Measurements from ENCODE around the gene TIMM13.
"Not testable (repeated sequence)": the region's sequence is repeated elsewhere in the genome, so short reads cannot be mapped to it uniquely, and the experiment has no call there.

TIMM13 gene

DNA sequence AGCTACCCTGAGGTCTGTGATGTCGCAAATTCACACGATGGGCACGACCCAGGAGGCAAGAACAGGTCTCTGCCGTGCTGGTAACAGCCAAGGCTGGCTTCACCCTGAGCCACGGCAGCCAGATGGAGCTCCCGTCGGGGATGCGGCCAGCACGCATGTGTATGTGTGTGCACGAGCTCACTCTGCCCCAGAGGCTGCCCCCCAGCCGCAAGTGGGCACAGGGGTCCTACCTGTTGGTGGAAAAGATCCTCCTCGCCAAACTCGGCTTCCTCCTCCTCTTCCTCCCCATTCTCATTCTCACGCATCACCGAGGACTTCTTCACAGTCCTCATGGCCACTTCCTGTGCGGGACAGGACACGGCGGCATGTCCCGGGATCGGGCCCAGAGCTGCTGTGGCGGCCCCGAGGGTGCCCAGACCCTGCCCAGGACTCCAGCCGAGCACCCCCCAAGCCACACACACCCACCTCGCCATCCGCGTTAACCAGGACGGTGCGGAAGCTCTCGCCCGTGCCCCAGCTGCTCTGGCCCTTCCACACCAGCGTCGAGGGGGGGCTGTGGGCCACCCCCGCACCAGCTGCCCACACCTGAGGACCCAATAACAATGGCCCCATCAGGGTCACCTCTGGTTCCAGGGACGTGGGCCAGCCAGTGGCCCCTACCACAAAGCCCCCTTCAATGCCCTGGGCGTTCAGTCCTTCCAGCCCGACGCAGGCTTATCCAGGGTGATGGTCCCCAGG is 4.1 kb upstream of the TIMM13 start:
- no peak for DNase-seq (ENCODE audit: low read depth, low spot score)

DNA sequence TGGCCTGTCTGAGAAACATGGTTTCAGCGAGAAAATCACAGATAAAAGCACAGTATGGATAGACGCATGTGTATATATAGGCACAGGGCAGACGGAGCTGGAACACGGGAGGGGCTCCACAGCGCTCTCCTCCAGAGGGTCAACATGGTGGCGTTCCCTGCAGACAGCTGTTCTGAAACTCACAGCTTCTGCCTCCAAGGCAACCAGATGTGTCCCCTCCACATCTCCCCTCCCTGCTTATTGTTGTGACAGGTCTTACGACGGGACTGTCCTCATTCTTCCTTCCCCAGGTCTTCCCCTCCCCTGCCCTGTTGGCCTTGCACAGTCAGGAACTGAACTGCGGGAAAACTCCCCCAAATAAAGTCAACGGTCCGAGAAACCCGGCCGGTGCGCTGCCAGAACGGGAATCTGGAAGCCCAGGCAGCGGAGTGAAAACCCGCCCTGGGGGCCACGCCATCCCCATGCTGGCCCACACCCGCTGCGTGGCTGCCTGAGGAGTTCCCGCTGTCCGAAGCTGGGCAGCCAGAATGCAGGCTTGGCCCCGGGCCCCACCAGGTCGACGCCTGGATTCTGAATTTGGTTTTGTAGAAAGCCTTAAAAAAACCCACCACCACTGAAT is 2.6 kb upstream of the TIMM13 start:
- DNase-seq (ENCODE audit: low read depth, low spot score) = no peak

DNA sequence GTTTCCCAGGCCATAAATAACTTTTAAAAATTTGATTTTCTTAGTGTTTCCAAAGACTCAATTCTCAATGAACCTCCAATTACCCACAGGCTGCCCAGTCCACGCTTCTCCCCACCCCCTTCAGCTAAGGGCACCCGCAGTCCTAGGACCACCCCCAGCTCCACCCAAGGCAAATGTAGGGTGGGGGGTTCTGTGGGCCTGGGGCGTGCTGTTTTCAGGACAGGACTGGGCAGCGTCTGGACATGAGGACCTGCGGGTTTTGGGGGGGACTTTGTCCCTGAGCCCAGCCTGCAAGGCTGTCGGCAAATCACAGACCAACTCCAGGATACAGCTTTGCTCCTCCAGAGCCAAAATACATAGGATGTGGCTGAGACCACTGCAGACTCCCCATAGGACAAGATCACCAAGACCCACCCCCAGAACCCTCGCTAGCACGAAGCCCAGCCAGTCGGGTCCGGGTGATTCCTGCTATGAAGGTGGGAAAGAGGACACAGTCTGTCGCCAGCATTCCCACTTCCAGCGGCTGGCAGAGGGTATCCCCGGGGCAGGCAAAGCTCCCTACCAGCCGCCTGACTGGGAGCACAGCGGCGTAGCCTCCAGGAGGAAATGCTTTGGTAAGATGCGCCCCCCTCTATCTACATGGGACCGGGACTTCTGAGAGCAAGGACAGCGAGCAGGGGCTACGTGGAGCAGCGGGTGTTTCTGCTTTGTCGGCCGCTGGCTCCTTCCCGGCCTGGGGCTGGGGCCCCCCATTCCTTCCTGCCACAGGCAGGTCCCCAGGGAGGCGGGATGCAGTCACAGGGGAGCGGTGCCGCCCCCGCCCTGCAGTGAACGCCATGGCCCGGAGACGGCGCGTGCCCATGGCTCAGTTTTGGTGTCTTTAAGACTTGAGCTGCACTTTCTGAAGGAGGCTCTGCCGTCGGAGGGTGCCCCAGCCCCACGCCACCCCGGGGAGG is 1.6 kb upstream of the TIMM13 start:
- DNase-seq (ENCODE audit: low read depth, low spot score) = no peak

DNA sequence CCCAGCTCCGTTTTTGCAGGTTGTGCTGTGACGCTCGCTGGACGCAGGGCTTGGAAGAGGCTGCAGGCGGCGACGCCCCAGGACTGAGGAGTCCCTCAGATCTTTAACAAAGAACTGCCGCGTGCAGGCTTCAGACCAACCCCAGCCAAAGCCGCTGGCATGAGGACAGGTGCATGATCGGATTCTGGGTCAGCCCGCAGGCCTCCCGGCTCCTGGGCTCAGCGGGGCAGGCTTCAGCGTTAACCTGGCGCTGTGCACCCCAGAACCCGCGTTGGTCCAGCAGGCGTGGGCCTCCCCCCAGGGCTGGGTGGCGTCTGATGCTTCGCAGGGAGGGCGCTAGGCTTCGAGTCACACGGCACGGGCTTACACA is 920 bp upstream of the TIMM13 start:
- no peak for DNase-seq (ENCODE audit: low read depth, low spot score)

DNA sequence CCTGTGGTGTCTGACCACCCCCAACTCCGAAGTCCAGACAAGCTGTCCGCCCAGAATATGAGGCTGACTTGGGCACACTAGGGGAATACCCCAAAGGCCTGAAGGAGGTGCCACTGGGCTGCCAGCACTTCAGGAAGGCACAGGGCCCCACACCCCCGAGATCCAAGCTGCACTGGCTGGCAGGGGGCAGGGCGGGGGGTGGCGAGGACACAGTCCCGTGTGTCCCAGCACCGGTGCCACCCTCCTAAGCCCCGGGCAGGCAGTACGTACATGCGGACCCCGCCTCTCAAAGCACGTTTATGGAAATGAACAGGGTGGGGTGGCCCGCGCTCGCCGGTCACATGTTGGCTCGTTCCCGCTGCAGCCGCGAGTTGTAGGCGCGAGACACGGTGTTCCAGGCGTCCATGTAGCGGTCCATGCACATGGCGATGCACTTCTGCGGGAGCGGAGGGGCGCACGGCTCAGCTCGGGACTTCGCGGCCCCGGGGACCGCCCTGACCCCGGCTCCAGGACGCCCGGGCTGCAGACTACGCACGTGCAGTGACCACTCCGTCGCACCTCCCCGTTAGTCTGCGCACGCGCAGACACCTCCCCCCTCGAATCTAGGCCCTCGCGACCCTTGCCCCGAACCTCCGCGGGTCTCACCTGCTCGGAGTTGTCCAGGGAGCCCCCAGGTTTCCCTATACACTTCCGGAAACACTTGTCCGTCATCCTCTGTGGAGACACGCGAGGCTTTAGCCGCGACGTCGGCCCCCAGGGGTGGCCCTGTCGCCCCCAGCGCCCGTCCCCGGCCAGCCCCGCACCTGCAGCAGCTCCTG is 566 bp downstream of the TIMM13 start:
- no peak for DNase-seq (ENCODE audit: low read depth, low spot score)

DNA sequence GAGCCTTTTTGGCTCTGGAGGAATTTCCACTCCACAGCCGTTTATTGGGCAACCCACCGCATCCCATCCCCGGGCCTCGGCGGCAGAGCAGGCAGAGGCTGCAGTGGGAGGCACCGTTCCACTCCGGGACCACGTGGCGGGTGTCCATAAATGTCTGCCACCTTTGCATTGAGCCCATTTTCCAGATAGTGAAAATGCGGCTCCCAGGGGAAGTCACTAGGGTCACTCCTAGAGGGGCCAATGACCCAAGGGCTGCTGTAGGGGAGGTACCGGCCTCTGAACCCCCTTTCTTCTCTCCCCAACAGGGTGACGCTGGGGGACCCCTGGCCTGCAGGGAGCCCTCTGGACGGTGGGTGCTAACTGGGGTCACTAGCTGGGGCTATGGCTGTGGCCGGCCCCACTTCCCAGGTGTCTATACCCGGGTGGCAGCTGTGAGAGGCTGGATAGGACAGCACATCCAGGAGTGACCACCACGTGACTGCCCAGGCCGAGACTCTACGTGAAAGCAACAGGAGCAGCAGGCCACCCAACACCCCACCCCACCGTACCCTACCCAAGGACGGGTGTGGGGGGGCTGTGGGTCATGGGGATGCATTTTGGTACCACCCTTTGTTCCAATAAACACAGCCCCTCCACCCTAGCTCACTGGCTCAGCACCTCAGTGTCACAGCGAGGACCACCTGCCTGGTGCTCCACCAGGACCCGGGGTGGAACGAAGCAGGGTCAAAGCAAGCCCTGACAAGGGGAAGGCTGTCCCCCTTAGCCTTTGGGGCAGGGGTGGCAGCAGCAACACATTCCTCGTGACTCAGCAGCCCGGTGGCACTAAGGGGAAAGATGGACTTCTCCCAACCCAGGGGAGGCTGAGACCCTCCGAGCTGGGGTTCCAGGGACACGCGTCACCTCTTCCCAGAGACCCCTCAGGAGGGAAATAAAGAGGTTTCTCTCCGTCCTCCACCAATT is 1.5 kb downstream of the TIMM13 start:
- DNase-seq (ENCODE audit: low read depth, low spot score) = no peak

DNA sequence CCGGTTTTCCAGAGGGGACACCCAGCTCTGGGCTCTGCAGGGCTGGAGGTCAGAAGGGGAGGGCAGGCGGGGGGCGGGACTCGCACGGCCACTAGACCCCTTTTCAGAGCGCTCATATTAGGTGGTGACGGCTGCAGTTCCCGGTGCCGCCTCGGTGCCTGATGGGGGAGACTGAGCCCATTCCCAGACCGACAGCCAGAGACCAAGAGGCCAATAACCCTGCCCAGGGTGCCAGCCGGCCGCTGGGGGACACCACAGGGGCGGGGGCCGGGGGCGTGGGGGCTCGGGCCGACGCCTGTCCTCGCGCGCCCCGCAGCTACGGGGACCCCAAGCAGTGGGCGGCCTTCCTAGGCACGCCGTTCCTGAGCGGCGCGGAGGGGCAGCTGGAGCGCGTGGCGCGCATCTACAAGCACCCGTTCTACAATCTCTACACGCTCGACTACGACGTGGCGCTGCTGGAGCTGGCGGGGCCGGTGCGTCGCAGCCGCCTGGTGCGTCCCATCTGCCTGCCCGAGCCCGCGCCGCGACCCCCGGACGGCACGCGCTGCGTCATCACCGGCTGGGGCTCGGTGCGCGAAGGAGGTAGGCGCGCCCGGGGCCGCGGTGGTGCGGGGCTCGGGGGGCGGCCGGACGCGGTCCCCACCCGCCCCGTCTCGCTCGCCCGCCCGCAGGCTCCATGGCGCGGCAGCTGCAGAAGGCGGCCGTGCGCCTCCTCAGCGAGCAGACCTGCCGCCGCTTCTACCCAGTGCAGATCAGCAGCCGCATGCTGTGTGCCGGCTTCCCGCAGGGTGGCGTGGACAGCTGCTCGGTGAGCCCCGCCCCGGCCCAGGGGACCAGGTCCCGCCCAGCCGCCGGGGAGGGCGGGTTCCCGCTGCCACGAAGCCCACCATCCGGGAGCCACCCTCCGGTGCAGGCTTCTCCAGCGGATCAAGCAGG is 2.4 kb downstream of the TIMM13 start:
- DNase-seq (ENCODE audit: low read depth, low spot score) = no peak

DNA sequence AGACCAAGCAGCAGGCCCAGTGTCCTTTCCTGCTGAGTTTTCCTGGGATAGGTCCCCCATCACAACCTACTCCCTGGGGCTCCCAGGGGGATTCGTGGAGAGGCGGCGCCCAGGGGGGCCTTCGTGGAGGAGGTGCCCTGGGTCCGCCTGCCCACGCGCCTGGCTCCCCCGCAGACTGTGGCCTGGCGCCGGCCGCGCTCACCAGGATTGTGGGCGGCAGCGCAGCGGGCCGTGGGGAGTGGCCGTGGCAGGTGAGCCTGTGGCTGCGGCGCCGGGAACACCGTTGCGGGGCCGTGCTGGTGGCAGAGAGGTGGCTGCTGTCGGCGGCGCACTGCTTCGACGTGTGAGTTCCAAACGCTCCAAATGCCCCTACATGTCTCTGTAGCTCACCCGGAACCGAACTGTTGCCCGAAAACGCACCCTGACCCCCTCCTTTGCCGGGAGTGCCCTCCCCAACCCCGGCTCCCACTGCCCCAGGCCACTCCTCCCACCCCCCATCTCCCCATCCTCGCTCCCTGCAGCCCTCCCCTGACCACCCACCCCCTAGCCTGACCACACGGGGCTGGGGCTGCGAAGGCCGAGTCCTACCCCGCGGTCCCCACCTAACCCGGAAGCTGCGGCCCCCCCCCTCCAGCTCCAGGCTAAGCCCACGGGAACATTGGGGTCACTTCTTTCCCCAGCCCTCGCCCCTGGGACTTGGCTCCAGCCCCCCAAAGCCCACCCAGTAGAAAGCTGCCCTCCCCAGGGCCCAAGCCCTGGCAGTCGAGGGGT is 3.3 kb downstream of the TIMM13 start:
- no peak for DNase-seq (ENCODE audit: low read depth, low spot score)

DNA sequence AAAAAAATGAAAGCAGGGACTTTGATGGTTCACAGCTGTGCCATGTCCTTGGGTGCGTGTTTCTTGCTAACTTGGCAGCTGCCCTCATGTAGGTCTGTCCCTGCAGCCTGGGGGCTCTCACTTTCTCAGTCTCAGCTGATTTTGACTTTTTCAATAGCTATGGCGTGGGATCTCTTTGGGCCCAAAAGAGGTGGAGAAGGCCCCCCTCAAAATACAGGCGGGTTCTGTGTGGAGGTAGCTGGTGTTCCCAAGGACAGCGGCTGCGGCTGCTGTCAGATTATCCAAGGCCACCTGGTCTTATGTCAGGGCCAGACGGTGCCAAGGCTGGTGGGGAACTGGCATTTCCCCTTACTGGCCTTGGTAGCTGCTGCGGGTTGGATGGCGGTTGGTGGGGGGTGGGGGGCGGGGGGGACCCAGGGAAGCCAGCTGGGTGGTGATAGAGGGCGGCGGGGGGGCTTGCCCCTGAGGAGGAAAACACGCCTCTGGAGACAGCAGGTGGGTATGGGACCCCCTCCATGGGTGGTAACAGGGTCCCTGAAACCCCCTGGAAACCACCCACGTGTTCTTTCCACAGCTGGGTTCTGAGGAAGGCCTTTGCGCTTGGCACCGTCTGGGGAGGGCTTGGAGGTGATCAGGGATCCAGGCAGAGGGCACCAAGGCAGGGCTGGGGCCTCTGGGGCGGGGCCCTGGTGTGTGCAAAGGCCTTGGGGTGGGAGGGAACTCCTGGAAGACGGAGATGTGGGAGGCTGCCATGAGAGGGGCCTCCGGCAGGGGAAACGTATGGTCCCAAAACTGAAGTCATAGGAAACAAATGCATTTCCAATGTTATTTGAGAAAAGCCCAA is 4.1 kb downstream of the TIMM13 start:
- DNase-seq (ENCODE audit: low read depth, low spot score) = no peak

DNA sequence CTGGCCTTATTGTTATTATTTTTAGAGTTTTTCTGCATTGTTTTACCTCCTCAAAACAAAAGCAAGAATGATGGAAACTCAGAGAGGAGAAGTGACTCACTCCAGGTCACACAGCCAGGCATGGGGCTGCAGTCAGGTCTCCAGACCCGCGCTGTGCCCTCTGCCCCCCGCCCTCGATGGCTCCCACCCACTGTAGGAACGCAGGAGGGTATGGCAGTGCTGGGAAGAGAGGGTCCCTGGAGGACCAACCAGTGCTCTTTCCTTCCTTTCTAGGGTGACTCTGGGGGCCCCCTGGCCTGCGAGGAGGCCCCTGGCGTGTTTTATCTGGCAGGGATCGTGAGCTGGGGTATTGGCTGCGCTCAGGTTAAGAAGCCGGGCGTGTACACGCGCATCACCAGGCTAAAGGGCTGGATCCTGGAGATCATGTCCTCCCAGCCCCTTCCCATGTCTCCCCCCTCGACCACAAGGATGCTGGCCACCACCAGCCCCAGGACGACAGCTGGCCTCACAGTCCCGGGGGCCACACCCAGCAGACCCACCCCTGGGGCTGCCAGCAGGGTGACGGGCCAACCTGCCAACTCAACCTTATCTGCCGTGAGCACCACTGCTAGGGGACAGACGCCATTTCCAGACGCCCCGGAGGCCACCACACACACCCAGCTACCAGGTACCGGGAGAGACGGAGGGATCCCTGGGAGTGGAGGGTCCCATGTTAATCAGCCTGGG is 5.6 kb downstream of the TIMM13 start:
- DNase-seq (ENCODE audit: low read depth, low spot score) = no peak

DNA sequence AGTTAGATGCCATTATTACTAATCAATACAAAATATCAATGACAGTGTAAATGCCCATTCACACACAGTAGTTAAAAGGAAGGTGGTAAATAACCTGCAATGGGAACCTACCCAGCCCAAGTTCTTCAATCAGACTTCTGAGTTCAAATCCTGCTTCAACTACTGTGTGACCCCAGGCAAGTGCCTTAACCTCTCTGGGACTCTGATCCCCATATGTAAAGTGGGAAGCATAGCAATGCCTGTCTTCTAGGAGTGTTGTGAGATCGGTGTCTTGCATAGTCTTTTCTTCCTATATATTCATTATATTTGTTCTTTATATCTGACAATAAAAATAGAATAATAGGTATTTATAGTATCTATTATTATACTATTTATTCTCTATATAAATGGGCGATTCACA is 6.9 kb downstream of the TIMM13 start:
- DNase-seq (ENCODE audit: low read depth, low spot score) = no peak

DNA sequence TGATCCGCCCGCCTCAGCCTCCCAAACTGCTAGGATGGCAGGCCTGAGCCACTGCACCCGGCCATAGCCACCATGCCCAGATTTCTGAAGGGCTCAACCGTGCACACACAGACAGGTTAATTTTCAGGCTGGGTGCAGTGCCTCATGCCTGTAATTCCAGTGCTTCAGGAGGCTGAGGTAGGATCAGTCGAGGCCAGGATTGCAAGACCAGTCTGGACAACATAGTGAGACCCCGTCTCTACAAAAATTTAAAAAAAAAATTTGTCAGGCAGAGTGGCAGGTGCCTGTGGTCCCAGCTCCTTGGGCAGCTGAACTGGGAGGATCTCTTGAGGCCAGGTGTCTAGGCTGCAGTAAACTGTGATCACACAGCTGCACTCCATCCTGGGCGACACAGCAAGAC is 7.6 kb downstream of the TIMM13 start:
- no peak for DNase-seq (ENCODE audit: low read depth, low spot score)

DNA sequence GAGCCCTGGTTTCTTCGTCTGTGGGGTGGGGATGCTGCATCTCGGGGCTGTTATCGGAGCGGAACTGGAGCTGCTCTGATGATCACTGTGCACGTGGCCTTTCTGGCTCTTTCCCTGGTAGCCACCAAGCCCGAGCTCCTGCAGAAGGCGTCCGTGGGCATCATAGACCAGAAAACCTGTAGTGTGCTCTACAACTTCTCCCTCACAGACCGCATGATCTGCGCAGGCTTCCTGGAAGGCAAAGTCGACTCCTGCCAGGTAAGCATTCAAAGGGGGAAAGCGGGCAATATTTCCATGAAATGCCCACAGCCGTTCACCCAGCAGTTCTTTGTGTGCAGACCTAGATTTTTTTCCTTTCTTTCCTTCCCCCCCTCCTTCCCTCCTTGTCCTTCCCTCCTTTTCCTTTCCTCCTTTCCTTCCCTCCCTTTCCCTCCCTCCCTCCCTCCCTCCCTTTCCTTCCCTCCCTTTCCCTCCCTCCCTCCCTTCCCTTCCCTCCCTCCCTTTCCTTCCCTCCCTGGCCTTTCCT is 9.4 kb downstream of the TIMM13 start:
- no peak for DNase-seq (ENCODE audit: low read depth, low spot score)

DNA sequence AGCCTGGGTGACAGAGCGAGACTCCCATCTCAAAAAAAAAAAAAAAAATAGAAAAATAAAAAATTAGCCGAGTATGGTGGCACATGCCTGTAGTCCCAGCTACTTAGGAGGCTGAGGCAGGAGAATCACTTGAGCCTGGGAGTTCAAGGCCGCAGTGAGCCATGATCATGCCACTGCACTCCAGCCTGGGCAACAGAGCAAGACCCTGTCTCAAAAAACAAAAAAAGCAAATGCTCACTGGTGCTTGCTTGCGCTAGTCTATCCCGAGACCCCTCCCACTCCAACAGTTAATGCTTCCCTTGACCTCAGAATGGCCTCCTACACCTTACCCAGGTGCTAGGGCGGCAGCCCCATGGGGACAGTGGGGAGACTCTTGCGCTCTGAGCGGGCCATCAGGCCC is 9.9 kb downstream of the TIMM13 start:
- not testable (repeated sequence) for DNase-seq (ENCODE audit: low read depth, low spot score)

DNA sequence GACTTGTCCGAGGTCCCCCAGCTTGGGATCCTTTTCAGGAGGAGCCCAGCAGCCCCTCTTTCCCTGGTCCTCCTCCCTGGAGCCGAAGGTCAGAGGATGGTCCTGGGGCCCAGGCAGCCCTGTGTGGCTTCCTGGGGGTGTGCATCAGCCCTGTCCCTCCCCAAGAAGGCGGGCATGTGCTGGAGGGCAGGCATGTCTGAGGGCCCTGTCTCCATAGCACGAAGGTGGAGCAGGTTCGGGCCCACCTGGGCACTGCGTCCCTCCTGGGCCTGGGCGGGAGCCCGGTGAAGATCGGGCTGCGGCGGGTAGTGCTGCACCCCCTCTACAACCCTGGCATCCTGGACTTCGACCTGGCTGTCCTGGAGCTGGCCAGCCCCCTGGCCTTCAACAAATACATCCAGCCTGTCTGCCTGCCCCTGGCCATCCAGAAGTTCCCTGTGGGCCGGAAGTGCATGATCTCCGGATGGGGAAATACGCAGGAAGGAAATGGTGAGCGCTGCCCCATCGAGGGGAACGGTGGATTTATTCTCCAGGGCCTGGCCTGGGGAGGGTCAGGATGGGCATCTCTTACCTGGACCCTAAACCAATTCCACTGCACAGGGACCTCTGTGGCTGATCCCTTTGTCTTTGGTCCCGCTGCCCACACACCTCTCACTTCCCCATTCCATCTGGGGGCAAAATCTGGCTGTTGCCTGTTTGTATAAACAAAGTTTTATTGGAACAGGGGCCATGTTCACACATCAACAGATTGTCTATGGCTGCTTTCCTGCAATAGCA is 10.9 kb downstream of the TIMM13 start:
- no peak for DNase-seq (ENCODE audit: low read depth, low spot score)

DNA sequence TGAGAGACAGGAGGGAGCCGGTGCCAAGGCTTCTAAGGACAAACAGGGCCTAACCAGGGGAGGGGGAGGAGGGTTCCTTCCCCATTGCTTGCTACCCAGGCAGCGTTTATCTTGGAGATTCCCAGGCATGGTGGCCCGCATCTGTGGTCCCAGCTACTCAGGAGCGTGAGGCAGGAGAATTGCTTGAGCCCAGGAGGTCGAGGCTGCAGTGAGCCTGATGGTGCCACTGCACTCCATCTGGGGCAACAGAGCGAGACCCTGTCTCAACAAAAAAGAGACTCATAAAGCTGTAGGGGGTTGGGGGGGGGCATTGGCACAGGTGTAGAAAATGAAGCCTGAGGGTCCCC is 11.4 kb downstream of the TIMM13 start:
- no peak for DNase-seq (ENCODE audit: low read depth, low spot score)
